ENCODE results near the gene SFXN5.

DNA sequence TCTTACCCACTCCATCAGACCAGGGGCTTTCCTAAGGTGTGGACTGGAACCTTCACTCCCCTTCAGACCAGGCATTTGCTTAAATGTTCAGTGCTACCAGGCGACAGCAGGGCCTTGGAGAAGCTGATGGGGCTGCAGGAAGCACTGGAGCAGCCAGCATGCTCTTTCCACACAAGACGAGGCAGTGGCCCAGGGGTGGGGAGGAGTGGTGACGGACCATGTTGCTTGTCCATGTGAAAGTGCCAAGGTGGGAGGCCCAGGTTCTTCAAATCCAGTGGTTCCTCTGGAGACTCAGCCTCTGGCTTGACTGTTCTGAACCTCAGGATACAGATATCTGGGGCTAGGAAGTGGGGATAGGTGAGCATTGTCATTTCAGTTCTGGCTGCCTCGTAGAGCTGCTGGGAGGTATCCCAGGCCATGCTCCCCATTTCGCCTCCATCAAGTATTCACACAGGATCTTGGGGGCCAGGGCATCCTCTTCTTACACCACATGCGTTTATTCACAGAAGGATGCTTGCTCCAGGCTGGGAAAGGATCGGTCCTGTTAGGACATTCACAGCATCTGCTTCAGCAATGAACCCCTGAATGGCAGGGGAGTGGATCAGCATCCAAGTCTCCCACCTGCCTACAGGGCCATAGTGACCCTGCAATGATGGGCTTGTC, 62.2 kb downstream of the SFXN5 start:
- TF ChIP-seq, protein P1, sequence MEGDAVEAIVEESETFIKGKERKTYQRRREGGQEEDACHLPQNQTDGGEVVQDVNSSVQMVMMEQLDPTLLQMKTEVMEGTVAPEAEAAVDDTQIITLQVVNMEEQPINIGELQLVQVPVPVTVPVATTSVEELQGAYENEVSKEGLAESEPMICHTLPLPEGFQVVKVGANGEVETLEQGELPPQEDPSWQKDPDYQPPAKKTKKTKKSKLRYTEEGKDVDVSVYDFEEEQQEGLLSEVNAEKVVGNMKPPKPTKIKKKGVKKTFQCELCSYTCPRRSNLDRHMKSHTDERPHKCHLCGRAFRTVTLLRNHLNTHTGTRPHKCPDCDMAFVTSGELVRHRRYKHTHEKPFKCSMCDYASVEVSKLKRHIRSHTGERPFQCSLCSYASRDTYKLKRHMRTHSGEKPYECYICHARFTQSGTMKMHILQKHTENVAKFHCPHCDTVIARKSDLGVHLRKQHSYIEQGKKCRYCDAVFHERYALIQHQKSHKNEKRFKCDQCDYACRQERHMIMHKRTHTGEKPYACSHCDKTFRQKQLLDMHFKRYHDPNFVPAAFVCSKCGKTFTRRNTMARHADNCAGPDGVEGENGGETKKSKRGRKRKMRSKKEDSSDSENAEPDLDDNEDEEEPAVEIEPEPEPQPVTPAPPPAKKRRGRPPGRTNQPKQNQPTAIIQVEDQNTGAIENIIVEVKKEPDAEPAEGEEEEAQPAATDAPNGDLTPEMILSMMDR (conservative IDR thresholded peaks at IDR 0.05 in 1 of 2, IDR thresholded peaks at IDR 0.05 in 1 of 2; ENCODE audit: extremely low read depth in 1 of 2, insufficient read depth in 1 of 2, low read depth in 1 of 2, low read length in 2 of 2) = no peak
- TF ChIP-seq EZH2 (IDR thresholded peaks at IDR 0.05; ENCODE audit: borderline replicate concordance, low read length) = no peak
